GM21717 (cell line): ENCODE measurements around the gene RALGAPB.
"Not testable (repeated sequence)": the region's sequence is repeated elsewhere in the genome, so short reads cannot be mapped to it uniquely, and the experiment has no call there.

Experiments used
- ATAC-seq: cut with Tn5 transposase; IDR thresholded peaks from one replicate; pipeline ENCODE4 v1.9.1; 2021; ENCODE audit warnings: mild to moderate bottlenecking, moderate library complexity; ENCODE audit not compliant: unreplicated experiment

RALGAPB gene

GRCh38 chr20:38472513-38473366 is at the start of gene RALGAPB:
RALGAPB (plus strand) TSS chr20:38472843; CDS start chr20:38488433, 15,590 bp downstream.
- peak; percentile 87 for ATAC-seq

- ATAC-seq: no peak
Measured at GRCh38 chr20:38423541-38423940, 49.1 kb upstream of the RALGAPB start.

GRCh38 chr20:38424401-38424800 is 48.2 kb upstream of the RALGAPB start:
- no peak for ATAC-seq

GRCh38 chr20:38426006-38426897 is 46.4 kb upstream of the RALGAPB start:
- no peak for ATAC-seq

GRCh38 chr20:38427655-38428023 is 45.0 kb upstream of the RALGAPB start:
- no peak for ATAC-seq

GRCh38 chr20:38428800-38429199 is 43.8 kb upstream of the RALGAPB start:
- no peak for ATAC-seq

- ATAC-seq: no peak
Measured at GRCh38 chr20:38429301-38429700, 43.3 kb upstream of the RALGAPB start.

- no peak for ATAC-seq
Measured at GRCh38 chr20:38430679-38431325, 41.8 kb upstream of the RALGAPB start.

- no peak for ATAC-seq
Measured at GRCh38 chr20:38432292-38432691, 40.4 kb upstream of the RALGAPB start.

- ATAC-seq: not testable (repeated sequence)
Measured at GRCh38 chr20:38432870-38433269, 39.8 kb upstream of the RALGAPB start.

- ATAC-seq: no peak
Measured at GRCh38 chr20:38433304-38433972, 39.2 kb upstream of the RALGAPB start.

- ATAC-seq: no peak
Measured at GRCh38 chr20:38434301-38434741, 38.3 kb upstream of the RALGAPB start.

- peak; percentile 55 for ATAC-seq
Measured at GRCh38 chr20:38434770-38435554, 37.7 kb upstream of the RALGAPB start, which contains the start of gene SNHG17. SNHG17 (minus strand) TSS chr20:38435328.

GRCh38 chr20:38435555-38435939 is 37.1 kb upstream of the RALGAPB start:
- no peak for ATAC-seq

- no peak for ATAC-seq
Measured at GRCh38 chr20:38437796-38438195, 34.8 kb upstream of the RALGAPB start.

GRCh38 chr20:38441110-38441509 is 31.5 kb upstream of the RALGAPB start:
- not testable (repeated sequence) for ATAC-seq

GRCh38 chr20:38441916-38442315 is 30.7 kb upstream of the RALGAPB start:
- ATAC-seq: no peak

GRCh38 chr20:38445381-38445796 is 27.3 kb upstream of the RALGAPB start:
- ATAC-seq: no peak

GRCh38 chr20:38445901-38446425 is 26.7 kb upstream of the RALGAPB start:
- ATAC-seq: no peak
